K562 (cell line): ENCODE data around the gene CFAP69. TPM values are rescaled to one million over a fixed set of nuclear protein-coding genes. Genes with fewer than 3 reads are reported as not detected.

ENCODE experiments used
- ATF7 ChIP-seq: fragments of 450-650 bp; IDR thresholded peaks from 2 replicates; pipeline ENCODE4 v1.7.1; 2014; ENCODE audit warnings: mild to moderate bottlenecking, moderate library complexity
- CXXC5 ChIP-seq: fragments of 250-450 bp; sonication (Bioruptor Pico); IDR thresholded peaks from 2 replicates; pipeline ENCODE4 v1.8.0; 2022; ENCODE audit warnings: inconsistent platforms, mild to moderate bottlenecking, moderate library complexity
- DPF2 ChIP-seq: fragments of 450-650 bp; IDR thresholded peaks from 2 replicates; pipeline ENCODE4 v1.6.1; 2016
- IRF2 ChIP-seq: sonication (generic); formaldehyde crosslinking; IDR thresholded peaks from 2 replicates; pipeline ENCODE4 v1.8.1; 2022; ENCODE audit warnings: mild to moderate bottlenecking, missing genetic modification reagents
- KDM1A ChIP-seq, 2 experiments: fragments of 450-650 bp; IDR thresholded peaks; 2 replicates each; pipeline ENCODE4 v1.6.1; 2016; ENCODE audit warnings: mild to moderate bottlenecking in 2 of 2
- LEF1 ChIP-seq: fragments of 450-650 bp; IDR thresholded peaks from 2 replicates; pipeline ENCODE4 v1.6.1; 2016; ENCODE audit warnings: mild to moderate bottlenecking
- MTF1 ChIP-seq: fragments of 250-450 bp; sonication (Bioruptor Pico); IDR thresholded peaks from 2 replicates; pipeline ENCODE4 v1.9.0; 2021; ENCODE audit warnings: moderate library complexity, mild to moderate bottlenecking, inconsistent platforms, borderline replicate concordance
- NCOR1 ChIP-seq: fragments of 450-650 bp; IDR thresholded peaks from 2 replicates; pipeline ENCODE4 v1.6.1; 2016; ENCODE audit warnings: mild to moderate bottlenecking, moderate library complexity
- POLR2AphosphoS5 ChIP-seq: IDR thresholded peaks from 2 replicates; pipeline ENCODE4 v1.6.1; 2011; ENCODE audit warnings: mild to moderate bottlenecking, low read depth, low read length, moderate library complexity; ENCODE audit not compliant: control insufficient read depth, insufficient read depth
- STAT5A ChIP-seq: IDR thresholded peaks from 2 replicates; pipeline ENCODE4 v1.6.1; 2012; ENCODE audit warnings: low read length, inconsistent platforms, borderline replicate concordance
- ZNF436 ChIP-seq: fragments of 250-450, 450-650 bp; sonication (Bioruptor Pico); formaldehyde crosslinking; IDR thresholded peaks from 2 replicates; pipeline ENCODE4 v1.7.0; 2020; ENCODE audit warnings: mild to moderate bottlenecking
- polyA plus RNA-seq, 8 experiments: library from polyadenylated mRNA; depleted of rRNA in 4 of 8; stranded (reverse) in 5 of 8; unstranded in 3 of 8; fragments of >200 nt; fragmentation: Nextera tagmentation in 2 of 8; fragmentation: Illumina TruSeq in 1 of 8; extraction: Ambion mirVana in 2 of 8; extraction: Trizol in 1 of 8; gene quantifications; 2 replicates each; pipeline versions ENCODE4 v1.2.1 to v1.2.3, GENCODE V29; 2011 to 2014; ENCODE audit warnings: inconsistent platforms in 1 of 8, missing spikeins in 1 of 8
- total RNA-seq, 7 experiments: library from RNA; depleted of rRNA in 6 of 7; stranded (reverse); fragments of >200 nt in 6 of 7; fragmentation: Illumina TruSeq in 2 of 7; extraction: Trizol in 2 of 7; gene quantifications; 2 replicates each; pipeline versions ENCODE4 v1.2.1 to v1.2.3, GENCODE V29; 2011 to 2021; ENCODE audit warnings: low replicate concordance in 1 of 7
- TF ChIP-seq, protein P1 (sequence below), 2 experiments: fragments of 450-650 bp; formaldehyde crosslinking in 1 of 2; IDR thresholded peaks; 2 replicates each; pipeline versions ENCODE4 v1.4.0 to v1.6.1; 2014 to 2020; ENCODE audit warnings: mild to moderate bottlenecking in 2 of 2, borderline replicate concordance in 1 of 2, low read depth in 1 of 2
- TF ChIP-seq, protein P2 (sequence below): fragments of 450-650 bp; IDR thresholded peaks from 2 replicates; pipeline ENCODE4 v1.6.1; 2017; ENCODE audit warnings: antibody characterized with exemption, mild to moderate bottlenecking
- TF ChIP-seq, protein P3 (sequence below): fragments of 450-650 bp; formaldehyde crosslinking; IDR thresholded peaks from 2 replicates; pipeline ENCODE4 v1.4.0; 2020; ENCODE audit warnings: mild to moderate bottlenecking, moderate library complexity

Gene CFAP69
- total and polyA plus RNA-seq, 9 of the 15 experiments (the other 6 are each of a cell fraction or from before 2014, with no cell fraction given), result 0.24 to 5.1 (median 1.7) TPM

DNA sequence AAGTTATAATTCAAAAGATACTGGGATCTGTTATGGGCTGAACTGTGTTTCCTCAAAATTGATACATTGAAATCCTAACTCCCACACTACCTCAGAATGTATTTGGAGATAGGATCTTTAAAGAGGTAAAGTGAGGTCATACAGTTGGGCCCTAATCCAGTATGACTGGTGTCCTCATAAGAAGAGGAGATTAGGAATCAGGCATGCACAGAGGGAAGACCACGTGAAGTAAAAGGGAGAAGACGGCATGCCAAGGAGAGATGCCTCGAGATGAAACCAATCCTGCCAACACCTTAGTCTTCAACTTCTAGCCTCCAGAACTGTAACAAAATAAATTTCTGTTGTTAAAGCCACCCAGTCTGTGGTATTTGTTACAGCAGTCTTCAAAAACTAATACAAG lies 5.9 kb upstream of the CFAP69 start (continued):
- TF ChIP-seq, protein P1, sequence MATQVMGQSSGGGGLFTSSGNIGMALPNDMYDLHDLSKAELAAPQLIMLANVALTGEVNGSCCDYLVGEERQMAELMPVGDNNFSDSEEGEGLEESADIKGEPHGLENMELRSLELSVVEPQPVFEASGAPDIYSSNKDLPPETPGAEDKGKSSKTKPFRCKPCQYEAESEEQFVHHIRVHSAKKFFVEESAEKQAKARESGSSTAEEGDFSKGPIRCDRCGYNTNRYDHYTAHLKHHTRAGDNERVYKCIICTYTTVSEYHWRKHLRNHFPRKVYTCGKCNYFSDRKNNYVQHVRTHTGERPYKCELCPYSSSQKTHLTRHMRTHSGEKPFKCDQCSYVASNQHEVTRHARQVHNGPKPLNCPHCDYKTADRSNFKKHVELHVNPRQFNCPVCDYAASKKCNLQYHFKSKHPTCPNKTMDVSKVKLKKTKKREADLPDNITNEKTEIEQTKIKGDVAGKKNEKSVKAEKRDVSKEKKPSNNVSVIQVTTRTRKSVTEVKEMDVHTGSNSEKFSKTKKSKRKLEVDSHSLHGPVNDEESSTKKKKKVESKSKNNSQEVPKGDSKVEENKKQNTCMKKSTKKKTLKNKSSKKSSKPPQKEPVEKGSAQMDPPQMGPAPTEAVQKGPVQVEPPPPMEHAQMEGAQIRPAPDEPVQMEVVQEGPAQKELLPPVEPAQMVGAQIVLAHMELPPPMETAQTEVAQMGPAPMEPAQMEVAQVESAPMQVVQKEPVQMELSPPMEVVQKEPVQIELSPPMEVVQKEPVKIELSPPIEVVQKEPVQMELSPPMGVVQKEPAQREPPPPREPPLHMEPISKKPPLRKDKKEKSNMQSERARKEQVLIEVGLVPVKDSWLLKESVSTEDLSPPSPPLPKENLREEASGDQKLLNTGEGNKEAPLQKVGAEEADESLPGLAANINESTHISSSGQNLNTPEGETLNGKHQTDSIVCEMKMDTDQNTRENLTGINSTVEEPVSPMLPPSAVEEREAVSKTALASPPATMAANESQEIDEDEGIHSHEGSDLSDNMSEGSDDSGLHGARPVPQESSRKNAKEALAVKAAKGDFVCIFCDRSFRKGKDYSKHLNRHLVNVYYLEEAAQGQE (IDR thresholded peaks at IDR 0.05; ENCODE audit: borderline replicate concordance), result peak; percentile 12; the same call in 1 of the 2 replicates
- TF ChIP-seq, protein P1 (CRISPR knock-in tag; IDR thresholded peaks at IDR 0.05; ENCODE audit: low read depth), result no peak
- TF ChIP-seq KDM1A (IDR thresholded peaks at IDR 0.05) (0 out of 4 replicates have a peak, but pooled peaks of 1 of the 2 experiments have one; percentile 12), NCOR1 (0 out of 2 replicates have a peak, but pooled peaks have one; percentile 15), STAT5A (no peak), LEF1 (0 out of 2 replicates have a peak, but pooled peaks have one; percentile 34), POLR2AphosphoS5 (no peak), MTF1 (CRISPR knock-in tag) (no peak), IRF2 (CRISPR knock-in tag) (no peak), ZNF436 (no peak), ATF7 (peak; percentile 84), DPF2 (peak; percentile 39; the same call in 1 of the 2 replicates), CXXC5 (no peak)
- TF ChIP-seq, protein P2, sequence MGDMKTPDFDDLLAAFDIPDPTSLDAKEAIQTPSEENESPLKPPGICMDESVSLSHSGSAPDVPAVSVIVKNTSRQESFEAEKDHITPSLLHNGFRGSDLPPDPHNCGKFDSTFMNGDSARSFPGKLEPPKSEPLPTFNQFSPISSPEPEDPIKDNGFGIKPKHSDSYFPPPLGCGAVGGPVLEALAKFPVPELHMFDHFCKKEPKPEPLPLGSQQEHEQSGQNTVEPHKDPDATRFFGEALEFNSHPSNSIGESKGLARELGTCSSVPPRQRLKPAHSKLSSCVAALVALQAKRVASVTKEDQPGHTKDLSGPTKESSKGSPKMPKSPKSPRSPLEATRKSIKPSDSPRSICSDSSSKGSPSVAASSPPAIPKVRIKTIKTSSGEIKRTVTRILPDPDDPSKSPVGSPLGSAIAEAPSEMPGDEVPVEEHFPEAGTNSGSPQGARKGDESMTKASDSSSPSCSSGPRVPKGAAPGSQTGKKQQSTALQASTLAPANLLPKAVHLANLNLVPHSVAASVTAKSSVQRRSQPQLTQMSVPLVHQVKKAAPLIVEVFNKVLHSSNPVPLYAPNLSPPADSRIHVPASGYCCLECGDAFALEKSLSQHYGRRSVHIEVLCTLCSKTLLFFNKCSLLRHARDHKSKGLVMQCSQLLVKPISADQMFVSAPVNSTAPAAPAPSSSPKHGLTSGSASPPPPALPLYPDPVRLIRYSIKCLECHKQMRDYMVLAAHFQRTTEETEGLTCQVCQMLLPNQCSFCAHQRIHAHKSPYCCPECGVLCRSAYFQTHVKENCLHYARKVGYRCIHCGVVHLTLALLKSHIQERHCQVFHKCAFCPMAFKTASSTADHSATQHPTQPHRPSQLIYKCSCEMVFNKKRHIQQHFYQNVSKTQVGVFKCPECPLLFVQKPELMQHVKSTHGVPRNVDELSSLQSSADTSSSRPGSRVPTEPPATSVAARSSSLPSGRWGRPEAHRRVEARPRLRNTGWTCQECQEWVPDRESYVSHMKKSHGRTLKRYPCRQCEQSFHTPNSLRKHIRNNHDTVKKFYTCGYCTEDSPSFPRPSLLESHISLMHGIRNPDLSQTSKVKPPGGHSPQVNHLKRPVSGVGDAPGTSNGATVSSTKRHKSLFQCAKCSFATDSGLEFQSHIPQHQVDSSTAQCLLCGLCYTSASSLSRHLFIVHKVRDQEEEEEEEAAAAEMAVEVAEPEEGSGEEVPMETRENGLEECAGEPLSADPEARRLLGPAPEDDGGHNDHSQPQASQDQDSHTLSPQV, result peak; percentile 36; the same call in 1 of the 2 replicates
- TF ChIP-seq, protein P3, sequence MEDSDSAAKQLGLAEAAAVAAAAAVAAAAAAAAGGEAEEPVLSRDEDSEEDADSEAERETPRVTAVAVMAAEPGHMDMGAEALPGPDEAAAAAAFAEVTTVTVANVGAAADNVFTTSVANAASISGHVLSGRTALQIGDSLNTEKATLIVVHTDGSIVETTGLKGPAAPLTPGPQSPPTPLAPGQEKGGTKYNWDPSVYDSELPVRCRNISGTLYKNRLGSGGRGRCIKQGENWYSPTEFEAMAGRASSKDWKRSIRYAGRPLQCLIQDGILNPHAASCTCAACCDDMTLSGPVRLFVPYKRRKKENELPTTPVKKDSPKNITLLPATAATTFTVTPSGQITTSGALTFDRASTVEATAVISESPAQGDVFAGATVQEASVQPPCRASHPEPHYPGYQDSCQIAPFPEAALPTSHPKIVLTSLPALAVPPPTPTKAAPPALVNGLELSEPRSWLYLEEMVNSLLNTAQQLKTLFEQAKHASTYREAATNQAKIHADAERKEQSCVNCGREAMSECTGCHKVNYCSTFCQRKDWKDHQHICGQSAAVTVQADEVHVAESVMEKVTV, result no peak
